NCI-H345 (cell line): ENCODE measurements around the gene PDLIM3.
A peak's percentile ranks its signal among the peaks of the same experiment; 100 is the strongest.

ENCODE experiments used
- DNase-seq: peaks from one replicate; lab custom pipeline; 2025; lab: John Stamatoyannopoulos, UW

The PDLIM3 gene

GRCh38 chr4:185471235-185472102 is 63.8 kb downstream of the PDLIM3 start, which contains the start of gene CCDC110:
Gene CCDC110, minus strand, starts transcription at chr4:185471733. Its CDS starts 50 bp downstream, at chr4:185471683.
- DNase-seq = peak; percentile 80

- DNase-seq = peak; percentile 53
Measured at GRCh38 chr4:185470501-185471195, 64.7 kb downstream of the PDLIM3 start.

- no peak for DNase-seq
Measured at GRCh38 chr4:185469580-185470154, 65.6 kb downstream of the PDLIM3 start.

DNA sequence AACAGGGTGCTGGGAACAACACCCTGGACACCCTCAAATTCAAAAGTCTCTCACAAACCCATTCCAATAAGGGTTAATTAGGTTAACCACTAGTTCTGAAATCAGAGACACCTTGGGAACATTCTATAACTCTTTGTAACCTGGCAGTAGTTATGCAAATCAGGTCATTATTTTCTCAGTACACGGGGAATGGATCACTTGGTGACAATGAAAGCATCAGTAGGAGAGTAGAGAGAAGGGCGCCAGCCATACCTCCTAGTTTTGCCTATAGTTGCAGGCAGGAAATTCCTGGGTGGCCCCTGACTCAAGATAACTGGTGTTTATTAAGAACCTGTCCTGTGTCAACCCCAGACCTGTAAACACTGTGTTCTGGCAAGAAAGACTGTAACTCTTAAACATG is 66.3 kb downstream of the PDLIM3 start:
- no peak for DNase-seq

DNA sequence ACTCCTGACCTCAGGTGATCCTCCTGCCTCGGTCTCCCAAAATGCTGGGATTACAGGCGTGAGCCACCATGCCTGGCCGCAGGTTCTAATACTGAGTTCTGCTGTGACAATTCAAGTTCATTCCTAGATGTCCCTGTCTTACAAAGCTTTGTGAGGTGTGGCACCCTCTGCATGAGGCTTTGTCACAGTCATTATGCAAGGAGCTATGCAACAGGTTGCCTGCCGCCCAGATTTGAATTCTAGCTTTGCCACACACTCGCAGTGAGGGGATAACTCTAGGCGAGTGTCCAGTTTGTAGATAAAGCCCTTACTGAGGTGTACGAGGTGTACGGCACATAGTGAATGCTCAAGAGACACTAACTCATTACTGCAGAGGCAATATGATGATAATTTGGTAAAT is 67.3 kb downstream of the PDLIM3 start:
- no peak for DNase-seq

GRCh38 chr4:185467101-185467500 is 68.2 kb downstream of the PDLIM3 start:
- no peak for DNase-seq

DNA sequence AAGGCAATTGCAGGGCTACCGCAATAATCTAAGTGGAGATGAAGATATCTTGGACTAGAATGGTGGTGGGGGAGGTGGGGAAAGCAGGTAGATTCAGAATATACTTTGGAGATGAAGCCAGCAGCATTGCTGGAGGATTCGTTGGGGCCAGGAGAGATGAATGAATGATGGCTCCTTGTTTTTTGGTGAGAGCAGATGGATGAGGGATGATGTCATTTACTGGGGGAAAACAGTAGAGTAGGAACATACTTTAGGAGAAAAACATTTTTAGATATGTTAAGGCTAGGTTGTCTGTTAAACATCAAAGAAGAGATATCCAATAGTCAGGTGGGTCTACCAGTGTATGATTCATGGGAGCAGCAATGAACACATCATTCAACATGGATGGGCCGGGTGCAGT is 69.6 kb downstream of the PDLIM3 start:
- no peak for DNase-seq

GRCh38 chr4:185464887-185465286 is 70.4 kb downstream of the PDLIM3 start:
- DNase-seq = no peak

DNA sequence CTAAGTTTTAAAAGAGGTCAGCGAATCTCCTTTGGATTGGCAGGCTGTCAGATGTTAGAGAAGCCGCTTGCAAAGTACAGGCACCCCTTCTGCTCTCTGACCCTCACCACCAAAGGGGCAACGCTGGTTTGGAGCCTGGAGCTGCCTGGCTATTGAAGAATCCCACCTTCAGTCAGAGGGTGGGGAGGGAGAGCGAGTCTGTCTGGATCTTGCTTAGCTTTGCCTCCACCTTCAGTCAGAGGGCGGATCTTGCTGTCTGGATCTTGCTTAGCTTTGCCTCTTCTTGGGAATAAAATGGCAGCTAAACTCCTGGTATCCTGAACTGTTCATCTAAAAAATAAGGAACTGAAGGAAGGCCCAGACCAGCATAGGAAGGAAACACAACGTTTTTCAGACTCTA is 71.1 kb downstream of the PDLIM3 start:
- DNase-seq = no peak

GRCh38 chr4:185463541-185463940 is 71.8 kb downstream of the PDLIM3 start:
- no peak for DNase-seq

GRCh38 chr4:185461565-185461964 is 73.7 kb downstream of the PDLIM3 start:
- no peak for DNase-seq

GRCh38 chr4:185457136-185457535 is 78.2 kb downstream of the PDLIM3 start:
- DNase-seq = no peak

GRCh38 chr4:185456131-185456530 is 79.2 kb downstream of the PDLIM3 start:
- no peak for DNase-seq
